HG03108 (cell line): ENCODE results near the gene LSM8.
"Not testable (repeated sequence)": the region's sequence is repeated elsewhere in the genome, so short reads cannot be mapped to it uniquely, and the experiment has no call there.

Experiments used
- ATAC-seq: cut with Tn5 transposase; IDR thresholded peaks from one replicate; pipeline ENCODE4 v1.9.1; 2021; ENCODE audit warnings: moderate library complexity; ENCODE audit not compliant: unreplicated experiment

The LSM8 gene

DNA sequence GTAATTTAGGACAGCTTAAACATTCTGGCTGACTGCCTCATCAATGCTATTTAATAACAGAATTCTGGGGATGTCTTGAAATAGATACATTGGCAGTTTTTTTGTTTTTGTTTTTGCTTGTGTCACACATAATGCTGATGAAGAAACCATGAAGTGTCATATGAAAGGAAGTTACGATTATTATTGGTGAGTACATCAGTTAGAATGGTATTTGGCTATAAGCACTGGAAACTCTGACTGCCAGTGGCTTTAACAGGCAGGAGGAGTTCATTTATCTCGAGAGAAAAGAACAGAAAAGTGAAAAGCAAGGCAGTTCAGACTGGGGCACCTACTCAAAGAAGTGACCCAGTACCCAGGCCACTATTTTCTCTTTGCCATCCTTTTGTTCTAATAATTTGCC is 18.1 kb downstream of the LSM8 start:
- ATAC-seq: no peak

GRCh38 chr7:118214051-118214832 is 30.3 kb downstream of the LSM8 start:
- peak; percentile 96 for ATAC-seq

DNA sequence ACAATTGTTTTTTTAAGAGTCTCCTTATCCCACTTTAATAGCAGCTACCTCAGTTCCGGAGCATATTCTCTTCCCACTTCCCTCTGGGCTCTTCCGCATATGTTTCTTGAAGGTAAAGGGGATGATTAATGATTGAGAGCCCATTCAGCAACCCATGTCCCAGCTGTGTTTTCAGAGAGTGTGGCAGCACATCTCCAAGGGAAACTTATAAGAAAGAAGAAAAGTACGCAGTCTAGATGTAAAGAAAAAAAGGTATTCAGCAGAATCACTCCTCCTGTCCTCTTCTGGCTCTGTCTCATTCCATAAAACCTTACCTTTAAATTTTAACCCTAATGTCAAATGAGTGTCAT is 30.8 kb downstream of the LSM8 start:
- no peak for ATAC-seq

DNA sequence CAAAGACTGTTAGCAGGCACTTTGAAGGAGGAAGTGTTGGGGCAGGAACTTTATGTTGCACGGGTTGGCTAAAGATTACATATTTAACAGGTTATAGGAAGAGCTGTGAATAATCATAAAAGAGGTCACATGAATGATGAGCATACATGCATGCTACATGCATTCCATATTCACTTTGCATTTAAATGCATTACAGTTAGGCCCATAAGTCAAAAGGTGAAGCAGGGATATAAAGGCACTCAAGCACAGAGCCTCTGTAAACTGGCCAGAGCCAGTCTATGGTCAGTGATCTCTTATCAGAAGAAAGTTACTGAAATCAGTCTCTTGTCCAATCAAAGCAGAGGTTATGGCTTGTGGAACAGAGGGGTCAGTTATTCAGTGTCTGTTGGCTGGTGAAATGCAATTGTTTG is 33.3 kb downstream of the LSM8 start:
- ATAC-seq: no peak

- no peak for ATAC-seq
Observed at GRCh38 chr7:118218413-118219156, 34.6 kb downstream of the LSM8 start.

- ATAC-seq: no peak
Observed at GRCh38 chr7:118219157-118219512, 35.2 kb downstream of the LSM8 start.

DNA sequence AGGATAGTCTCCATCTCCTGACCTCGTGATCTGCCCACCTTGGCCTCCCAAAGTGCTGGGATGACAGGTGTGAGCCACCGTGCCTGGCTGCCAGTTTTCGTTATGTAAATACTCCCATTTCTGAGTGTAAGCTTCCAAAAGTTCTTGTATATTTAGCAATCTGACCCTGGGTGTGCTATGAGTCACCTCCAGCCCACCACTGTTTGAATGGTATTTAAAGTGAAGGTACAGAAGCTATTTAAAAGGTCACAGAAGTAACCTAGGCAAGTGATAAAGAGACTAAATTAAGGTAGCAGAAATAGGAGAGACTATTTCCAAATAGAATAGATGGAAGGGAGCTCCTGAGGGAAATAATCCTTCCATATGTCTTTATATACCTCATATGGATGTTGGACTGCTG is 36.6 kb downstream of the LSM8 start:
- ATAC-seq: no peak

DNA sequence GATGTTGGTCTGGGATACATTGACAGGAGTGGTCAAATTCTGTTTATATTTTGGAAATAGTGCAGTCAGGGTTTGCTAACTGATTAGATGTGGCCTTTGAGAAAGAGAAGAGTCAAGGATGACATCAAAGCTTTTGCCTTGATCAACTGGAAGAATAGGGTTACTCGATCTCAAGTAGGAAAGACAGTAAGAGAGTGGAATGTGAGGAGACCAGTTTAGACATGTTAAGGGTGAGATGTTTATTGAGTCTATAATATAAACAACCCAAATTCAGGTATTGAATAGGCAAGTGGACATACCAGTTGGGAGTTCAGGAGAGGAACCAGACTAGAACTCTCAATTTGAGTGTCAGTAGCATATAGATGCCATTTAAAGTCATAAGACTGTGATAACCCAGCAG is 38.6 kb downstream of the LSM8 start:
- ATAC-seq: no peak

- ATAC-seq: no peak
Observed at GRCh38 chr7:118224521-118224920, 40.6 kb downstream of the LSM8 start, which contains the start of gene ANKRD7. TSS of gene ANKRD7 (plus strand) at chr7:118224704. CDS start at chr7:118224831, 127 bp downstream.

GRCh38 chr7:118232837-118233236 is 48.9 kb downstream of the LSM8 start:
- no peak for ATAC-seq

- ATAC-seq: no peak
Observed at GRCh38 chr7:118233799-118234198, 49.8 kb downstream of the LSM8 start.

DNA sequence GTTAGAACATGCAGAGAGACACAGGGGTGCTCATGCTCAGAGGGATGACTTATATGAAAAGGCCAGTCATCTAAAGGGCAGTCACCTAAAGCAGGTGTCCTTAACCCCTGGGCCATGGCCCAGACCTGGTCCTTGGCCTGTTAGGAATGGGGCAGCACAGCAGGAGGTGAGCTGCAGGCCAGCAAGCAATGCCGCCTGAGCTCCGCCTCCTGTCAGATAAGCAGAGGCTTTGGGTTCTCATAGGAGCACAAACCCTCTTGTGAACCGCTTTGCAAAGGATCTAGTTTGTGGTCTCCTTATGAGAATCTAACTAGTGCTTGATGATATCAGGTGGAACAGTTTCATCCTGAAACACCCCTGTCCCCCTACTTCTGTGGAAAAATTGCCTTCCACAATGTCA is 55.0 kb downstream of the LSM8 start:
- no peak for ATAC-seq

DNA sequence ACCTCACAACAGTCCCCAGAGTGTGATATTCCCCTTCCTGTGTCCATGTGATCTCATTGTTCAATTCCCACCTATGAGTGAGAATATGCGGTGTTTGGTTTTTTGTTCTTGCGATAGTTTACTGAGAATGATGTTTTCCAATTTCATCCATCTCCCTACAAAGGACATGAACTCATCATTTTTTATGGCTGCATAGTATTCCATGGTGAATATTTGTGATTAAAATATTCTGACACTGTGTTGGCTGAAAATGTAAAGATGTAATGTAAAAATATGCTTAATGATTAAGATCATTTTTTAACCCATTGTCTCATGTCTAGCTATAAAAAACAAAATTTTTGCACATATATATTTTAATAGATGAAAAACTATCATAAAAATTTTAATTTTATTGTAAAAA is 56.4 kb downstream of the LSM8 start:
- ATAC-seq: not testable (repeated sequence)
